DOHH2 (cell line): Measurements from ENCODE around the gene ATP8A2.

ENCODE experiments used
- EZH2phosphoT487 ChIP-seq: fragments of 200-600 bp; sonication (generic); IDR thresholded peaks from 2 replicates; pipeline ENCODE4 v1.6.1; 2017; ENCODE audit warnings: borderline replicate concordance, mild to moderate bottlenecking, antibody characterized with exemption, low read length, moderate library complexity, mixed read lengths
- TF ChIP-seq, protein P1 (sequence below): fragments of 200-600 bp; sonication (generic); IDR thresholded peaks from one replicate; pipeline ENCODE4 v1.5.1; 2014; ENCODE audit warnings: antibody characterized with exemption, mild to moderate bottlenecking, low read depth, low read length; ENCODE audit not compliant: poor library complexity, severe bottlenecking

GRCh38 chr13:25990801-25991200, 619.0 kb downstream of the ATP8A2 start:
- TF ChIP-seq, protein P1, sequence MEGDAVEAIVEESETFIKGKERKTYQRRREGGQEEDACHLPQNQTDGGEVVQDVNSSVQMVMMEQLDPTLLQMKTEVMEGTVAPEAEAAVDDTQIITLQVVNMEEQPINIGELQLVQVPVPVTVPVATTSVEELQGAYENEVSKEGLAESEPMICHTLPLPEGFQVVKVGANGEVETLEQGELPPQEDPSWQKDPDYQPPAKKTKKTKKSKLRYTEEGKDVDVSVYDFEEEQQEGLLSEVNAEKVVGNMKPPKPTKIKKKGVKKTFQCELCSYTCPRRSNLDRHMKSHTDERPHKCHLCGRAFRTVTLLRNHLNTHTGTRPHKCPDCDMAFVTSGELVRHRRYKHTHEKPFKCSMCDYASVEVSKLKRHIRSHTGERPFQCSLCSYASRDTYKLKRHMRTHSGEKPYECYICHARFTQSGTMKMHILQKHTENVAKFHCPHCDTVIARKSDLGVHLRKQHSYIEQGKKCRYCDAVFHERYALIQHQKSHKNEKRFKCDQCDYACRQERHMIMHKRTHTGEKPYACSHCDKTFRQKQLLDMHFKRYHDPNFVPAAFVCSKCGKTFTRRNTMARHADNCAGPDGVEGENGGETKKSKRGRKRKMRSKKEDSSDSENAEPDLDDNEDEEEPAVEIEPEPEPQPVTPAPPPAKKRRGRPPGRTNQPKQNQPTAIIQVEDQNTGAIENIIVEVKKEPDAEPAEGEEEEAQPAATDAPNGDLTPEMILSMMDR: no peak
- no peak for TF ChIP-seq EZH2phosphoT487
